Loucy (cell line): ENCODE results near the gene DTWD1.

Source experiments
- H2AFZ ChIP-seq: fragments of 200-600 bp; sonication (generic); 2 replicates; pipeline ENCODE4 v1.6.0; 2016; ENCODE audit warnings: antibody characterized with exemption, mild to moderate bottlenecking, low read length, moderate library complexity
- H3F3A ChIP-seq: fragments of 200-600 bp; 2 replicates; pipeline ENCODE4 v1.6.0; 2016; ENCODE audit warnings: antibody characterized with exemption, low read depth, mild to moderate bottlenecking
- H3K27me3 ChIP-seq: fragments of 200-600 bp; sonication (generic); 2 replicates; pipeline ENCODE4 v1.6.1; 2014; ENCODE audit warnings: low read length, mild to moderate bottlenecking; ENCODE audit not compliant: insufficient read depth, poor library complexity, severe bottlenecking
- H3K36me3 ChIP-seq: fragments of 200-600 bp; sonication (generic); 2 replicates; pipeline ENCODE4 v1.6.1; 2016; ENCODE audit warnings: low read length; ENCODE audit not compliant: insufficient read depth
- H3K4me1 ChIP-seq: fragments of 200-600 bp; sonication (generic); 2 replicates; pipeline ENCODE4 v1.5.1; 2014; ENCODE audit warnings: low read length, mild to moderate bottlenecking; ENCODE audit not compliant: insufficient read depth, poor library complexity, severe bottlenecking
- H3K4me2 ChIP-seq: fragments of 200-600 bp; sonication (generic); 2 replicates; pipeline ENCODE4 v1.6.0; 2014; ENCODE audit warnings: antibody characterized with exemption, low read length, low read depth, mild to moderate bottlenecking; ENCODE audit not compliant: poor library complexity, severe bottlenecking
- H3K4me3 ChIP-seq: fragments of 200-600 bp; sonication (generic); 2 replicates; pipeline ENCODE4 v1.5.1; 2014; ENCODE audit warnings: low read length, mild to moderate bottlenecking, mixed read lengths; ENCODE audit not compliant: poor library complexity, severe bottlenecking
- H3K79me2 ChIP-seq: fragments of 200-600 bp; sonication (generic); 2 replicates; pipeline ENCODE4 v1.6.1; 2014; ENCODE audit warnings: low read length; ENCODE audit not compliant: insufficient read depth
- H3K9ac ChIP-seq: fragments of 200-600 bp; sonication (generic); 2 replicates; pipeline ENCODE4 v1.6.0; 2014; ENCODE audit warnings: mild to moderate bottlenecking, low read depth, low read length, moderate library complexity; ENCODE audit not compliant: poor library complexity, severe bottlenecking
- H3K9me2 ChIP-seq: fragments of 200-600 bp; sonication (generic); replicated peaks from 2 replicates; pipeline ENCODE4 v1.6.1; 2016; ENCODE audit warnings: low read depth, low read length, mixed read lengths
- H3K9me3 ChIP-seq: fragments of 200-600 bp; sonication (generic); 2 replicates; pipeline ENCODE4 v1.6.1; 2014; ENCODE audit warnings: mild to moderate bottlenecking, antibody characterized with exemption, low read length, low read depth; ENCODE audit not compliant: insufficient read depth
- H4K20me1 ChIP-seq: fragments of 200-600 bp; sonication (generic); 2 replicates; pipeline ENCODE4 v1.6.0; 2014; ENCODE audit warnings: antibody characterized with exemption, low read length, mild to moderate bottlenecking; ENCODE audit not compliant: insufficient read depth, poor library complexity, severe bottlenecking
- CTCF ChIP-seq: fragments of 200-600 bp; sonication (generic); conservative IDR thresholded peaks from 2 replicates; pipeline ENCODE4 v1.5.1; 2014; ENCODE audit warnings: mild to moderate bottlenecking, antibody characterized with exemption, low read length
- EZH2phosphoT487 ChIP-seq: fragments of 200-600 bp; IDR thresholded peaks from 2 replicates; pipeline ENCODE4 v1.6.1; 2018; ENCODE audit warnings: antibody characterized with exemption, mild to moderate bottlenecking, moderate library complexity, borderline replicate concordance

The DTWD1 gene

GRCh38 chr15:49673861-49674260 lies 53.0 kb downstream of the DTWD1 start:
- H3K4me2 ChIP-seq: no peak overlapping the region
- no peak overlapping the region for H2AFZ ChIP-seq
- H3K36me3 ChIP-seq: no peaks in the 10 kb centered on the region
- no peaks in the 10 kb centered on the region for H4K20me1 ChIP-seq
- no peaks in the 10 kb centered on the region for H3K9me3 ChIP-seq
- H3K9ac ChIP-seq: no peak overlapping the region
- no peak for TF ChIP-seq EZH2phosphoT487
- no peak for TF ChIP-seq CTCF
- H3K79me2 ChIP-seq: no peaks in the 10 kb centered on the region
- no peaks in the 10 kb centered on the region for H3K27me3 ChIP-seq
- H3K9me2 ChIP-seq: no peaks in the 10 kb centered on the region
- H3K4me3 ChIP-seq: no peak overlapping the region
- no peaks in the 10 kb centered on the region for H3F3A ChIP-seq
- H3K4me1 ChIP-seq: no peaks in the 10 kb centered on the region

GRCh38 chr15:49674370-49674769 lies 53.5 kb downstream of the DTWD1 start:
- no peak overlapping the region for H3K4me2 ChIP-seq
- no peaks in the 10 kb centered on the region for H3K27me3 ChIP-seq
- no peak overlapping the region for H3K9ac ChIP-seq

GRCh38 chr15:49675041-49675440 lies 54.2 kb downstream of the DTWD1 start:
- Histone ChIP-seq H3K36me3 (no peaks in the 10 kb centered on the region), H3K9ac (no peak overlapping the region), H3K4me1 (no peaks in the 10 kb centered on the region), H3K4me2 (no peak overlapping the region), H3K9me3 (no peaks in the 10 kb centered on the region), H3K79me2 (no peaks in the 10 kb centered on the region), H3K27me3 (no peaks in the 10 kb centered on the region), H3F3A (no peaks in the 10 kb centered on the region), H3K4me3 (no peak overlapping the region), H3K9me2 (no peaks in the 10 kb centered on the region), H2AFZ (no peak overlapping the region), H4K20me1 (no peaks in the 10 kb centered on the region)
- no peak; the same call in 1 of the 2 replicates for TF ChIP-seq CTCF
- TF ChIP-seq EZH2phosphoT487: no peak

More at GRCh38 chr15:49674370-49674769, 53.5 kb downstream of the DTWD1 start:
- no peaks in the 10 kb centered on the region for H3K36me3 ChIP-seq
- H3K9me2 ChIP-seq: no peaks in the 10 kb centered on the region
- H2AFZ ChIP-seq: no peak overlapping the region
- H4K20me1 ChIP-seq: no peaks in the 10 kb centered on the region
- H3K4me3 ChIP-seq: no peak overlapping the region
- no peaks in the 10 kb centered on the region for H3K79me2 ChIP-seq
- H3K4me1 ChIP-seq: no peaks in the 10 kb centered on the region
- no peaks in the 10 kb centered on the region for H3F3A ChIP-seq
- TF ChIP-seq CTCF: no peak
- no peak for TF ChIP-seq EZH2phosphoT487
- H3K9me3 ChIP-seq: no peaks in the 10 kb centered on the region
